ENCODE results near the gene LY6G6F.
"Not testable (repeated sequence)": the region's sequence is repeated elsewhere in the genome, so short reads cannot be mapped to it uniquely, and the experiment has no call there.

Gene LY6G6F

GRCh38 chr6:31705931-31706330, 735 bp upstream of the LY6G6F start:
- no peak for DNase-seq

GRCh38 chr6:31707701-31708100, 1.0 kb downstream of the LY6G6F start:
- DNase-seq = no peak

GRCh38 chr6:31708224-31708623, 1.6 kb downstream of the LY6G6F start:
- DNase-seq = no peak

- DNase-seq = not testable (repeated sequence)
Observed at GRCh38 chr6:31709157-31709556, 2.5 kb downstream of the LY6G6F start.

GRCh38 chr6:31710523-31711219, 4.0 kb downstream of the LY6G6F start:
- no peak for DNase-seq

- DNase-seq = no peak
Observed at GRCh38 chr6:31711233-31711632, 4.6 kb downstream of the LY6G6F start.

- no peak for DNase-seq
Observed at GRCh38 chr6:31712296-31712695, 5.6 kb downstream of the LY6G6F start.

- DNase-seq = no peak
Observed at GRCh38 chr6:31713465-31713864, 6.8 kb downstream of the LY6G6F start.

- no peak for DNase-seq
Observed at GRCh38 chr6:31713991-31714684, 7.5 kb downstream of the LY6G6F start.

GRCh38 chr6:31715022-31715958, 8.6 kb downstream of the LY6G6F start, which contains the start of gene LY6G6D:
LY6G6D (plus strand) TSS chr6:31715348; CDS start chr6:31715356, 8 bp downstream.
- DNase-seq = no peak

GRCh38 chr6:31717499-31718222, 11.0 kb downstream of the LY6G6F start:
- DNase-seq = no peak

- DNase-seq = no peak
Observed at GRCh38 chr6:31718265-31718664, 11.6 kb downstream of the LY6G6F start.

GRCh38 chr6:31719001-31719400, 12.3 kb downstream of the LY6G6F start:
- DNase-seq = no peak

GRCh38 chr6:31720196-31720770, 13.6 kb downstream of the LY6G6F start:
- DNase-seq = no peak

- DNase-seq = no peak
Observed at GRCh38 chr6:31721351-31722020, 14.8 kb downstream of the LY6G6F start, which contains the start of gene LY6G6C. LY6G6C (minus strand) TSS chr6:31721746; CDS start chr6:31721679, 67 bp downstream.

GRCh38 chr6:31722173-31722572, 15.5 kb downstream of the LY6G6F start:
- DNase-seq = no peak

- DNase-seq = no peak
Observed at GRCh38 chr6:31723245-31723979, 16.7 kb downstream of the LY6G6F start, which contains the start of gene MPIG6B. MPIG6B (plus strand) TSS chr6:31723373; CDS start chr6:31723384, 11 bp downstream.

GRCh38 chr6:31723980-31724691, 17.5 kb downstream of the LY6G6F start:
- no peak for DNase-seq

GRCh38 chr6:31725502-31726350, 19.1 kb downstream of the LY6G6F start:
- DNase-seq = no peak
